GM12873 (cell line): ENCODE results near the gene RADIL.
A peak's percentile ranks its signal among the peaks of the same experiment; 100 is the strongest.

ENCODE experiments used
- TF ChIP-seq, protein P1 (sequence below): IDR thresholded peaks from 2 replicates; pipeline ENCODE4 v1.5.1; 2012; ENCODE audit warnings: low read depth, mild to moderate bottlenecking, moderate library complexity, low read length, control low read depth; ENCODE audit not compliant: insufficient read depth; ENCODE audit errors: missing control alignments

RADIL gene

DNA sequence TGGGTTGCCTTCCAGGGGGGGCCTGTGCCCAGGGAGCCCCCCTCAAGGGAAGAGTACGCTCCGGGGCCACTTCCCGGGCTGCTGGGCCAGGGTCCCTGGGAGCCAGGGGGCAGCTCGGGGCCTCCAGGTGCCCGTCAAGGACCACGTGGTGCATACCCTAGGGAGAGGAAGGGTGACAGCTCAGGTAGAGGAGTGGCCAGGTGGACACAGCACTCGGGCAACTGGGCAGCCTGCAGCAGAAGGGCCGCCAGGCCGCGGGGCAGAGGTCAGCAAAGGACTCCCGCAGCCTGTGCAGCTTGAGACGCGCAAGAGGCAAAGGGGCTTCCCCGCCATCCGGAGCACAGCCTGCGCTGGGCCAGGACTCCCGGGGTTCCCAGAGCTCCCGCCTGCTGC is 81.7 kb downstream of the RADIL start:
- TF ChIP-seq, protein P1, sequence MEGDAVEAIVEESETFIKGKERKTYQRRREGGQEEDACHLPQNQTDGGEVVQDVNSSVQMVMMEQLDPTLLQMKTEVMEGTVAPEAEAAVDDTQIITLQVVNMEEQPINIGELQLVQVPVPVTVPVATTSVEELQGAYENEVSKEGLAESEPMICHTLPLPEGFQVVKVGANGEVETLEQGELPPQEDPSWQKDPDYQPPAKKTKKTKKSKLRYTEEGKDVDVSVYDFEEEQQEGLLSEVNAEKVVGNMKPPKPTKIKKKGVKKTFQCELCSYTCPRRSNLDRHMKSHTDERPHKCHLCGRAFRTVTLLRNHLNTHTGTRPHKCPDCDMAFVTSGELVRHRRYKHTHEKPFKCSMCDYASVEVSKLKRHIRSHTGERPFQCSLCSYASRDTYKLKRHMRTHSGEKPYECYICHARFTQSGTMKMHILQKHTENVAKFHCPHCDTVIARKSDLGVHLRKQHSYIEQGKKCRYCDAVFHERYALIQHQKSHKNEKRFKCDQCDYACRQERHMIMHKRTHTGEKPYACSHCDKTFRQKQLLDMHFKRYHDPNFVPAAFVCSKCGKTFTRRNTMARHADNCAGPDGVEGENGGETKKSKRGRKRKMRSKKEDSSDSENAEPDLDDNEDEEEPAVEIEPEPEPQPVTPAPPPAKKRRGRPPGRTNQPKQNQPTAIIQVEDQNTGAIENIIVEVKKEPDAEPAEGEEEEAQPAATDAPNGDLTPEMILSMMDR: no peak

DNA sequence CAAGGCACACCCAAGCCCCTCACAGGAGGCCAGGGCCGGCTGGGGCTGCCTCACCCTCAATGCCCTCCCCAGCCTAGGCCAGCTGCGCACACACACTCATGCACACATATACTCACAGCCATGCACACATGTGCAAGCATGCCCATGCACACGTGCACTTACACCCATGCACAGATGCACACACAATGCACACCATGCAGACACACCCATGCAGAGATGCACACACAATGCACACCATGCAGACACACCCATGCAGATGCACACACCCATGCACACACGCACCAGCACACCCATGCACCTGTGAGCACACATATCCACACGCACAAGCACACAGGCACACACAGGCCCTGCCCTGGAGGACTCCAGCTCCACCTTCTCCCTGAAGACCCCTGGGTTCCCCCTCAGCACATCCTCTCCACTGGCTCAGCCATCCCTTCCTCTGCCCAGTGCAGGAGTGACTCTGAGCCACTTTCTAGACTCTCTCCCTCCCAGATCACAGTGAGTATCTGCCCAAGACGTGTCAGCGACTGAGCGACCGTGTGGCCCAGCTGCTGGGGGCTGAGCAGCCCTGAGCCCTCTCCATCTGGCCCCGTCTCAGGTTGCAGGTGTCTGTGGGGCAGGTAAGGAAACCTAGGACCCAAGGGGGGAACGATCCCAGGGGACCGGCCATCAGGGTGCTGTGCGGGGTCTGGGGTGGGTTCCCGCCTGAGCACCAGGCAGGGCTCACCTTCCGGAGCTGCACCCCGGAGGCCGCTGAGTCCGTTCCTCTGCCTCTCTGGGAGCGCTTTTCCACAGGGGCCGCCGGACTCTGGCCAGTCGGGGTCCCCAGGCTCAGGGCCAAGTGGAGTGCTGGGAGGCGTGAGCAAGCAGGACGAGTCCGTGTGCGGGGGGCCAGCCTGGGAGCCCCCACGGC is 82.3 kb downstream of the RADIL start:
- TF ChIP-seq, protein P1: no peak

DNA sequence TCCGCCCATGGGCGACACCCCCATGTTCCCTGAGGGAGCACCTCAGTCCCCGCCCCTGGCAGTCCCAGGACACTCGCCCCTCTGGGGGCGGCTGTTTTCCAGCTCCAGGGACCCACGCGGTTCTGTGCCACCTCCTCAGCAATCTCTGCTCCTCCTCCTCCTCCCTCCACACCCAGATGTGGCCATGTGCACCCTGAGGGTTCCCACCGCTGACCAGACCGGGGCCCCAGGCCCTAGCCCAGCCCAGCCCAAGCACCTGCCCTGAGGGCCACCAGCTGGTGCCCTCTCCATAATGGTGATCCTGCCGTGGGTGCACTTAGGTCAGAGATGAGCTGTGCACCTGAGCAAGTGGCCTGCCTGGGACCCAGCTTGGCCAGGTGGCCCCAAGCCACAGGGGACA is 83.0 kb downstream of the RADIL start:
- TF ChIP-seq, protein P1: no peak

DNA sequence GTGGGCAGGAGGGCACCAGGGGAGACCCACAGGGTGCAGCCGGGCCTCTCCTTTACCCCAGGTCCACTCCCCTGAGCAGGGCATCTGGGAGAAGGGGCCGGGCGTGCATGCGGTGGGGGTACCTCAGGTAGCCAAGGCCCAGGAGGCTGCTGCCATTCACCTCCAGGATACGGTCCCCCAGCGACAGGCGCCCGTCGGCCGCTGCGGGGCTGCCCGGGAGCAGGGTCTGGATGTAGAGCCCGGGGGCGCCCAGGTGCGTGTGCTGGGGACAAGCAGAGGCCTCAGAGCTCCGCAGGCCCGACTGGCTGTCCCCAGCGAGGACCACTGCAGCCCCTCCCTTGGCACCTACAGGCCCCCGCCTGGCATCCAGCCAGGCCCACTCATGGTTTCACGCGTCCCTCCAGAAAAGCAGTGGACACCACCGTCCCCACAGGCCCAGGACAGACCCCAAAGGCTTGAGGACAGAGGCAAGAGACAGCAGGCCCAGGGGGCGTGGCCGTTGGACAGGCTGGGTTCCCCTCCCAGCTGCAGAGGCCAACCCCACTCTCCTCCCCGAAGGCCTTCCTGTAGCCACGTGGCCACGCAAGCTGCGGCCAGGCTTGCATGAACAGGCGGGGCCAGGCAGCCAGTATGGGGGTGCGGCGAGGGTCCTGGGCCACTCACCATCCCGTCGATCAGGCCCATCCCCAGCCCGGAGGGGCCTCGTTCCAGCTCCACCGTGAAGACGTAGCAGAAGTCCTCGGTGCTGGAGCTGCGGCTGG is 83.8 kb downstream of the RADIL start:
- TF ChIP-seq, protein P1: no peak

DNA sequence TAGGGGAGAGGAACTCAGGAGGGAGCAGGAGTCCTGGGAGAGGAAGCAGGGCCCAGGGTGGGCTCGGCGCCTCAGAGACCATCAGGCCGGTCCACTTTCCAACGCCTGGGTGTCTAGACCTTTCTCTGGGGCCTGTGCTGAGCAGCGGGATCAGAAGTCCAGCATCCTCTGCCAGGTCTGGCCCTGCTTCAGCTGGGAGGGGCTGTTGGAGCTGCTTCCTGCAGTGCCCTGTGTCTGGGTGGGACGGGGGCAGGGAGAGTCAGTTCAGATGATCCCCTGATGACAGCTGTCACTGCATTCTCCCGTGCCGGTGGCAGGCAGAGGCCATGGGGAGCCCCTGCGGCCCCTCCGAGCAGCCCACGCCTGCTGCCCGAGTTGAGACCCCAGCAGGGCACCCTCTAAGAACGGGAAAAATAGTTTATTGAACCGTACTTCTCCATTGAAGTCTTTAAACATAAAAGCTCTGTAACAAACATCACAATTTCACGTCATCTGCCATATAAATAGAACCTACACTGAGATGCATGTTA is 84.7 kb downstream of the RADIL start:
- TF ChIP-seq, protein P1: no peak

DNA sequence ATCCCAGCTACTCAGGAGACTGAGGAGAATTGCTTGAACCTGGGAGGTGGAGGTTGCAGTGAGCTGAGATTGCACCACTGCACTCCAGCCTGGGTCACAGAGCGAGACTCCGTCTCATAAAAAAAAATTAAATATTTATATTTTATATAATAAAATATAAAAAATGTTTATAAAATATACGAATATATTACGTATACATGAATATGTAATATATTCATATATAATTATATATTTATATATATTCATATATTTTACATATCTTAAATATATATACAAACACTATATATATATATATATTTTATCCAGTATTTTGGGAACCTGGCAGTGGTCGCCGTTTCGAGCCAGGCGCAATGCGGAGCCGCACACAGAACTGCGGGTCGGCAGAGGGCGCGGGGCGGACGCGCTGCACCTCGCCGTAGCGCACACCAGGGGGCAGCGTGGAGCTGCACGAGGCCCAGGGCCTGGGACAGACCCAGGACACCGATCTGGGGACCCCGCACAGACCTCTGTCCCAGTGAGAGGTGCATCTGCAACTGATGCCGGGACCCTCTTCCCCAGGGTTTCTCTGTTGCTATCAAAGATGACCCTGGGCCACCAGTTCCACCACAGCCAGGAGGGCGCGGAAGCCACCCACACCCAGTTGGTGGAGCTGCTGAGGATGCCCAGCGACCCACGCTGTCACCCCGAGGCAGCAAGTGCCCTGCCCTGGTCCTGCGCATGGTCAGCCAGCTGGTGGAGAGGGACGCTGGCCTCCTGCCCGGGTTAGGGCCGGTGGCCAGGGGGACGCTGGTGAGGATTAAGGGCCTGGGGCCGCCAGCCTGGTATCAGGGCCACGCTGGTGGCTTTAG is 85.4 kb downstream of the RADIL start:
- TF ChIP-seq, protein P1: peak; percentile 89
